Parathyroid adenoma (tissue), 2 donors: ENCODE results near the gene PEAK1.

Source experiments
- H2AFZ ChIP-seq: fragments of 300-600 bp; sonication (generic); one replicate; pipeline ENCODE4 v1.7.0; 2017; ENCODE audit warnings: antibody characterized with exemption, mild to moderate bottlenecking
- H3K27ac ChIP-seq: fragments of 300-600 bp; sonication (generic); one replicate; pipeline ENCODE4 v1.7.0; 2017
- H3K27me3 ChIP-seq: fragments of 300-600 bp; sonication (generic); one replicate; pipeline ENCODE4 v1.7.0; 2017; ENCODE audit warnings: low read length; ENCODE audit not compliant: control insufficient read depth, insufficient read depth
- H3K36me3 ChIP-seq: fragments of 300-600 bp; sonication (generic); one replicate; pipeline ENCODE4 v1.7.0; 2017; ENCODE audit warnings: low read length; ENCODE audit not compliant: control insufficient read depth, insufficient read depth
- H3K4me1 ChIP-seq: fragments of 300-600 bp; sonication (generic); one replicate; pipeline ENCODE4 v1.7.0; 2017; ENCODE audit warnings: control low read depth
- H3K4me2 ChIP-seq: fragments of 300-600 bp; sonication (generic); one replicate; pipeline ENCODE4 v1.7.0; 2017; ENCODE audit warnings: low read length
- H3K4me3 ChIP-seq: fragments of 300-600 bp; sonication (generic); one replicate; pipeline ENCODE4 v1.7.0; 2017; ENCODE audit warnings: low read depth, low read length
- H3K79me2 ChIP-seq: fragments of 300-600 bp; sonication (generic); one replicate; pipeline ENCODE4 v1.7.0; 2017; ENCODE audit warnings: control low read depth
- H3K9ac ChIP-seq: fragments of 300-600 bp; sonication (generic); one replicate; pipeline ENCODE4 v1.7.0; 2017; ENCODE audit warnings: mild to moderate bottlenecking
- H3K9me3 ChIP-seq: fragments of 300-600 bp; sonication (generic); one replicate; pipeline ENCODE4 v1.7.0; 2017; ENCODE audit warnings: low read length; ENCODE audit not compliant: control insufficient read depth
- TF ChIP-seq, protein P1 (sequence below): fragments of 300-600 bp; sonication (generic); IDR thresholded peaks from one replicate; pipeline ENCODE4 v1.7.0; 2017; ENCODE audit warnings: antibody characterized with exemption, mild to moderate bottlenecking
- donor health status: primary hyperparathyroidism.

PEAK1 gene

DNA sequence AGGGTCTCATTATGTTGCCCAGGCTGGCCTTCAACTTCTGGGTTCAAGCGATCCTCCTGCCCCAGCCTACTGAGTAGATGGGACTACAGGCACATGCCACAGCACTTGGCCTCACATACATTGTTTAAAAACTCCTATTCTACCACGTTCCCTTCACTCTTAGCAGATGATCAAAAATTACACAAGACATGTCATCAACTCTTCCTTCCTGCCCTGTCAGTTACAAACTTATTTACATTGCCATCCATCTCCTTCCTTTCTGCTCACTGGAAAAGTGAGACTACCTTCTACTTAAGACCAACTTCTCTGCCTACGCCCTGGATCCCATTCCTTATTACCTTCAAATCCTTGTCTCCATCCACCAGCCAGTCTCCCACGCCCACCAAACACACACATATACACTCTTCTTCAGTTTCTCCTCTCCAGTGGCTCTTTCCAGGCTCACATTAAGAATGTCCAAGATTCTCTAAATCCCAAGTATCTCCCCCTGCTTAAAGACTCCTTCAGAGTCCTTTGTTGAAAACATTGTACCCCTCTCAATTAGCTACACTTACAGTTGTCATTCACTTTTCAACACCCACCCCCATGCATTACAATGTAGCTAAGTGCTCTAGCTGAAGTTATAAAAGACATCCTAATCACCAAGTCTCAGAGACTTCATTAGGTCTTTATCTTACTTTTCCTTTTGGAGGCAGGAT is 4.3 kb downstream of the PEAK1 start:
- Histone ChIP-seq H3K4me1 (no peaks in the 10 kb centered on the region), H3K79me2 (no peaks in the 10 kb centered on the region), H3K27ac (no peak overlapping the region), H2AFZ (no peak overlapping the region), H3K4me3 (no peak overlapping the region), H3K4me2 (no peak overlapping the region), H3K9me3 (no peaks in the 10 kb centered on the region), H3K36me3 (no peaks in the 10 kb centered on the region), H3K27me3 (no peaks in the 10 kb centered on the region), H3K9ac (no peak overlapping the region)
- TF ChIP-seq, protein P1, sequence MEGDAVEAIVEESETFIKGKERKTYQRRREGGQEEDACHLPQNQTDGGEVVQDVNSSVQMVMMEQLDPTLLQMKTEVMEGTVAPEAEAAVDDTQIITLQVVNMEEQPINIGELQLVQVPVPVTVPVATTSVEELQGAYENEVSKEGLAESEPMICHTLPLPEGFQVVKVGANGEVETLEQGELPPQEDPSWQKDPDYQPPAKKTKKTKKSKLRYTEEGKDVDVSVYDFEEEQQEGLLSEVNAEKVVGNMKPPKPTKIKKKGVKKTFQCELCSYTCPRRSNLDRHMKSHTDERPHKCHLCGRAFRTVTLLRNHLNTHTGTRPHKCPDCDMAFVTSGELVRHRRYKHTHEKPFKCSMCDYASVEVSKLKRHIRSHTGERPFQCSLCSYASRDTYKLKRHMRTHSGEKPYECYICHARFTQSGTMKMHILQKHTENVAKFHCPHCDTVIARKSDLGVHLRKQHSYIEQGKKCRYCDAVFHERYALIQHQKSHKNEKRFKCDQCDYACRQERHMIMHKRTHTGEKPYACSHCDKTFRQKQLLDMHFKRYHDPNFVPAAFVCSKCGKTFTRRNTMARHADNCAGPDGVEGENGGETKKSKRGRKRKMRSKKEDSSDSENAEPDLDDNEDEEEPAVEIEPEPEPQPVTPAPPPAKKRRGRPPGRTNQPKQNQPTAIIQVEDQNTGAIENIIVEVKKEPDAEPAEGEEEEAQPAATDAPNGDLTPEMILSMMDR = no peak

DNA sequence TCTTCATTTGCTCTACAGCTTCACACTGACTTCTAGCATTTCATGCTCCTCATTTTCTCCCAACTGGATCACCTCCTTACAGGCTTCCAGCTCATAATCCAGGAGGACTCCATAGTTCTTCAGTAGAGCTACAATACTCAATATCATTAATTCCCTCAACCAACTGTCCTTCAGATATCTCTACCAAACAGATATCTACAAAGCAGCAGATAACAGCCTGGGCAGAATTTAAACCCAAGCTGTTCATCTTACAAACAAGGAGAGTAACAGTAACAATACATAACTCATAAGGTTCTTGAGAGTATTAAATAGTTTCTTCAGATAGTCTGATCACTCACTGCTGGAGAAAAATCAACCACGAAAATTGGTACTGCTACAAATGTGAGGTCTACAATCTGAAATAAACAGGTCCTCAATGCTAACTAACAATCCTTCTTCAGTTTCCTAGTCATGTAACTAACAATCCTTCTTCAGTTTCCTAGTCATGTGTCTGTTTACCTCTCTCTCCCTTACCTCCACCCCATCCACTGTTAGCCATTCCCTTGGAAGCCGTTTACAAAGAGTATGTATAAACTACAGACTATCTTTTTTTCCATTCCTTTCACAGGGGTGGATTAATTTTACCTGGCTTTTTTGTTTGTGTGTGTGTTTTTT is 5.0 kb downstream of the PEAK1 start:
- H3K9ac ChIP-seq = no peak overlapping the region
- no peak overlapping the region for H3K4me2 ChIP-seq
- H3K27me3 ChIP-seq = no peaks in the 10 kb centered on the region
- no peak overlapping the region for H3K4me3 ChIP-seq
- TF ChIP-seq, protein P1 = no peak
- no peak overlapping the region for H2AFZ ChIP-seq
- H3K36me3 ChIP-seq = no peaks in the 10 kb centered on the region
- no peaks in the 10 kb centered on the region for H3K9me3 ChIP-seq
- no peak overlapping the region for H3K27ac ChIP-seq
- no peaks in the 10 kb centered on the region for H3K4me1 ChIP-seq
- H3K79me2 ChIP-seq = no peaks in the 10 kb centered on the region

DNA sequence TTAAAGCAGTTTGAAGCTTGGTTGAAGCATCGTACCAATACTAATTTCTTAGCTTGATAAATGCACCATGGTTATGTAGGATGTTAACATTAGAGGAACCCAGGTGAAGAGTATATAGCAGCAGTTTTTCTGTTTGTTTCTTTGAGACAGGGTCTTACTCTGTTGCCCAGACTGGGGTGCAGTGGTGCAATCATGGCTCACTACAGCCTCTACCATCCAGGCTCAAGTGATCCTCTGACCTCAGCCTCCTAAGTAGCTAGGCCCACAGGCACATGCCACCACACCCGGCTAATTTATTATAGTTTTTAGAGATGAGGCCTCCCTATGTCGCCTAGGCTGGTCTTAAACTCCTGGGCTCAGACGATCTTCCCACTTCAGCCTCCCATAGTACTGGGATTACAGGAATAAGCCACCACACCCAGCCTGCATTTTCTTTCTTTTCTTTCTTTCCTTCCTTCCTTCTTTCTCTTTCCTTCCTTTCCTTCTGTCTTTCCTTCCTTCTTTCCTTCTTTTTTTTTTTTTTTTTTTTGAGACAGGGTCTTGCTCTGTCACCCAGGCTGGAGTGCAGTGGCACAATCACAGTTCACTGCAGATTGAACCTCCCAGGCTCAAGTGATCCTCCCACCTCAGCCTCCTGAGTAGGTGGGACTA is 6.1 kb downstream of the PEAK1 start:
- H3K4me2 ChIP-seq = no peak overlapping the region
- no peaks in the 10 kb centered on the region for H3K4me1 ChIP-seq
- H3K27ac ChIP-seq = no peak overlapping the region
- H3K9me3 ChIP-seq = no peaks in the 10 kb centered on the region
- H3K4me3 ChIP-seq = no peak overlapping the region
- H2AFZ ChIP-seq = no peak overlapping the region
- H3K36me3 ChIP-seq = no peaks in the 10 kb centered on the region
- no peak overlapping the region for H3K9ac ChIP-seq
- TF ChIP-seq, protein P1 = no peak
- no peaks in the 10 kb centered on the region for H3K79me2 ChIP-seq
- H3K27me3 ChIP-seq = no peaks in the 10 kb centered on the region

DNA sequence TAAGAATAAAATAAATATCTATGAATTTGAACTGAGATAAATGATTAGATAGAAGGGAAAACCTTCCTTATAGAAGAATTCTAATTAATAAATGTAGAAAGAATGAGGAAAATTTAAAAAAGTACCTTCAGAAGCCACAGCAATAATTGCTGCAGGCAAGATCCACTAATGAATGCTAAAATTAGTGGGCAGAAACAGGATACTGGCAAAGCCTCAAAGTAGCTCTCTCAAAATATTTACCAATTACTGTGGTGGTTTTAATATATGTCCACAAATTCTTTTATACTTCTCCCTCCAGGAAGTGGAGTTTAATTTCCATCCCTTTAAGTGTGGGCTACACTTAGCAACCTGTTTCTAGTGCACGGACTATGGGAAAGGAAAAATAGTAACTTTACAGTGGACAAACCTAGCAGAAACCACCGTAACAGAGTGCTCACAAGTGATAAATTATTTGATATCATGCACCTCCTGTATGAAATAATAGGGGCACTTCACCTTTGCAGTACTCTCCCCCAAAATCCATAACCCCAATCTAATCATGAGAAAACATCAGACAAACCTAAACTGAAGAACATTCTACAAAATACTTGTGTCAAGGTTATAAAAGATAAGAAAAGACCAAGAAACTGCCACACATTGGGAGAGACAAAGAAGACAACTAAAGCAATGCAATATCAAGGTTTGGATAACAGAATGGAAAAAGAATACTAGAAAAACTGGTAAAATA is 6.8 kb downstream of the PEAK1 start:
- H3K9ac ChIP-seq = no peak overlapping the region

More for the DNA sequence above, 6.8 kb downstream of the PEAK1 start:
- no peaks in the 10 kb centered on the region for H3K79me2 ChIP-seq
- H3K4me1 ChIP-seq = no peaks in the 10 kb centered on the region
- no peaks in the 10 kb centered on the region for H3K9me3 ChIP-seq
- H3K4me3 ChIP-seq = no peak overlapping the region
- TF ChIP-seq, protein P1 = no peak
- no peak overlapping the region for H3K4me2 ChIP-seq
- no peaks in the 10 kb centered on the region for H3K27me3 ChIP-seq
- H3K36me3 ChIP-seq = no peaks in the 10 kb centered on the region
- no peak overlapping the region for H3K27ac ChIP-seq
- H2AFZ ChIP-seq = no peak overlapping the region
